ENCODE results near the gene CUZD1. TPM values are rescaled to one million over a fixed set of nuclear protein-coding genes. Genes with fewer than 3 reads are reported as not detected.
A peak's percentile ranks its signal among the peaks of the same experiment; 100 is the strongest.

Gene CUZD1
- total and polyA plus RNA-seq, 7 experiments from 2014 or later: 0.34 to 5.2 (median 2.9) TPM

GRCh38 chr10:122839505-122839904, 6.2 kb downstream of the CUZD1 start:
- Mint-ChIP-seq H3K4me1 (no peaks in the 10 kb centered on the region), H3K4me3 (no peak overlapping the region), H3K9me3 (peaks cover 0 to 10% (median 4%) of the 10 kb centered on the region in 11 donors), H3K36me3 (peaks cover 13 to 71% (median 62%) of the 10 kb centered on the region in 5 donors), H3K27ac (peak overlapping the region in 1 of 9 donors; percentile 76), H3K27me3 (no peaks in the 10 kb centered on the region)
- intact Hi-C loops (cut with micrococcal nuclease): no loop called here
- ATAC-seq: no peak
- Histone ChIP-seq H3K36me3 (ENCODE audit: control insufficient read depth in 2 of 3, insufficient read depth in 3 of 3, low read length in 3 of 3) (peaks cover 0 to 23% (median 0%) of the 10 kb centered on the region in 3 experiments), H3K4me1 (ENCODE audit: control insufficient read depth in 2 of 2, insufficient read depth in 2 of 2, low read length in 2 of 2) (no peaks in the 10 kb centered on the region), H3K9me3 (ENCODE audit: control insufficient read depth in 2 of 3, low read length in 3 of 3) (no peaks in the 10 kb centered on the region), H3K27me3 (ENCODE audit: control insufficient read depth in 2 of 2, insufficient read depth in 2 of 2, low read length in 2 of 2) (no peaks in the 10 kb centered on the region), H3K27ac (ENCODE audit: low read depth, low read length) (no peak overlapping the region), H3K4me3 (ENCODE audit: low read length) (no peak overlapping the region)
- ChIA-PET CTCF (no interaction called here), POLR2A (no interaction called here)
- DNase-seq: no peak

DNA sequence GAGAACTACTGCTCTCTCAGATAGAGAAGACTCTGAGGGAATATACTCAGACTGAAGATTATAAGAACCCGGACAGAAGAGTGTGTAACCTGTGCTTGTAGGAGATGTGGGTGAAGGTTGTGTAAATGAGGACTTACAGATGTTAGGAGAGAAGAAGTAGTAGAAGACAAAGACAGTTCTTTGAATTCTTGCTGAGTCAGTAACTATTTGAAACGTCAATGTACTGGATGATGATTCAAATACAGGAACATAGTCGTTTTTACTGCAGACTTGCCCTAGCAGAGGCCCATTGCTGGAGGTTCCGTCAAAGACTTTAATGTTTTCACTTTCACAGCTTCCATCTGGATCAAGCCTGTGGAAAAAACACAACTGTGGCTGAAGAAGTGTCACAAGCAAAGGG, 6.8 kb downstream of the CUZD1 start:
- no peaks in the 10 kb centered on the region for H3K27me3 Mint-ChIP-seq
- DNase-seq (no peak), ATAC-seq (no peak)
- ChIA-PET POLR2A (no interaction called here), CTCF (no interaction called here)
- Histone ChIP-seq H3K27me3 (ENCODE audit: control insufficient read depth in 2 of 2, insufficient read depth in 2 of 2, low read length in 2 of 2) (no peaks in the 10 kb centered on the region), H3K4me3 (ENCODE audit: low read length) (no peak overlapping the region), H3K27ac (ENCODE audit: low read depth, low read length) (no peak overlapping the region), H3K9me3 (ENCODE audit: control insufficient read depth in 2 of 3, low read length in 3 of 3) (no peaks in the 10 kb centered on the region), H3K36me3 (ENCODE audit: control insufficient read depth in 2 of 3, insufficient read depth in 3 of 3, low read length in 3 of 3) (peaks cover 0 to 23% (median 0%) of the 10 kb centered on the region in 3 experiments), H3K4me1 (ENCODE audit: control insufficient read depth in 2 of 2, insufficient read depth in 2 of 2, low read length in 2 of 2) (no peaks in the 10 kb centered on the region)
- peaks cover 13 to 74% (median 58%) of the 10 kb centered on the region in 5 donors for H3K36me3 Mint-ChIP-seq
- no peak overlapping the region for H3K27ac Mint-ChIP-seq
- no peak overlapping the region for H3K4me3 Mint-ChIP-seq
- H3K4me1 Mint-ChIP-seq: no peaks in the 10 kb centered on the region
- intact Hi-C loops (cut with micrococcal nuclease): no loop called here
- H3K9me3 Mint-ChIP-seq: peaks cover 0 to 10% (median 4%) of the 10 kb centered on the region in 11 donors

DNA sequence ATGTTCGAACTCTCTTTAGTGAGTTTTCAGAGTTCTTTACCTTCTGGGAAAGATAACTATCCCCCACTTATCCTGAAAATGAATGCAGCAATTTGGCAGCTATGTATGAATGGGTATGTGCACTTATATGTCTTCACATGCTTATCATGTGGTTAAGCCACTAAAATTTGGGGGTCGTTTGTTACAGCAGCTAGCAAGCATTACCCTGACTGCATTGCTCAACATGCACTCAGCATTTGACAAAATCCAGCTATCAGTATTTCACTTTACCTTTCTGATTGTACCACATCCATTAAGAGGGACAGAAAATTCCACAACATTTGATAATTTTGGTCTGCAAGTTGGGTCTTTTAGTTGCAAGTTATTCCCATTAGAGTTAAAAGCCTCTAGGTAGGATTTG, 9.7 kb downstream of the CUZD1 start:
- Mint-ChIP-seq H3K27me3 (no peaks in the 10 kb centered on the region), H3K9me3 (peaks cover 0 to 4% (median 0%) of the 10 kb centered on the region in 11 donors), H3K4me3 (no peak overlapping the region), H3K4me1 (no peaks in the 10 kb centered on the region), H3K27ac (no peak overlapping the region), H3K36me3 (peaks cover 16 to 74% (median 50%) of the 10 kb centered on the region in 5 donors)
- ATAC-seq (no peak), DNase-seq (no peak)
- intact Hi-C loops (cut with micrococcal nuclease): no loop called here
- H3K27me3 ChIP-seq (ENCODE audit: control insufficient read depth in 2 of 2, insufficient read depth in 2 of 2, low read length in 2 of 2): no peaks in the 10 kb centered on the region
- H3K9me3 ChIP-seq (ENCODE audit: control insufficient read depth in 2 of 3, low read length in 3 of 3): no peaks in the 10 kb centered on the region
- no peaks in the 10 kb centered on the region for H3K4me1 ChIP-seq (ENCODE audit: control insufficient read depth in 2 of 2, insufficient read depth in 2 of 2, low read length in 2 of 2)
- H3K27ac ChIP-seq (ENCODE audit: low read depth, low read length): no peak overlapping the region
- H3K4me3 ChIP-seq (ENCODE audit: low read length): no peak overlapping the region
- peaks cover 0 to 27% (median 0%) of the 10 kb centered on the region in 3 experiments for H3K36me3 ChIP-seq (ENCODE audit: control insufficient read depth in 2 of 3, insufficient read depth in 3 of 3, low read length in 3 of 3)
- POLR2A ChIA-PET: no interaction called here
- CTCF ChIA-PET: no interaction called here

DNA sequence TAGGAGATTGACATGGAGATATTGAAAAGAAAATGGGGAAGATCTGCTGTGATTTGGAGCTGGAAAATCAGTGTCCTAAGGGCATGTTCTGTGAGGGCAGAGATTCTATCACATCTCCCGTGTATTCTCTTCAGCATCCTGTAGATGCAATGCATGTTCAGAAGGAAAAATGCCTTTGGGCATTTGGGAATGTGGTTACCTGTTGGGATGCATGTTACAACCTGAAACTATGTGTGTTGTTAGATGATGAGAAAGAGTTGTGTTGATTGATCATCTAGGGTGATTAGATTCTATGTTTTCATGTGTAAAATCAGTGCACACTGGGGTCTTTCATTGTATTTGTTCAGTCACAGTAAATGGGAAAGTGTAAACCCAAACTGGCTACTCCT, 14.7 kb downstream of the CUZD1 start:
- peaks cover 0 to 2% (median 0%) of the 10 kb centered on the region in 5 donors for H3K27me3 Mint-ChIP-seq
- H3K27ac Mint-ChIP-seq: no peak overlapping the region
- ATAC-seq (no peak), DNase-seq (no peak)
- Histone ChIP-seq H3K27ac (ENCODE audit: low read depth, low read length) (no peak overlapping the region), H3K36me3 (ENCODE audit: control insufficient read depth in 2 of 3, insufficient read depth in 3 of 3, low read length in 3 of 3) (peaks cover 0 to 8% (median 0%) of the 10 kb centered on the region in 3 experiments), H3K27me3 (ENCODE audit: control insufficient read depth in 2 of 2, insufficient read depth in 2 of 2, low read length in 2 of 2) (no peaks in the 10 kb centered on the region), H3K4me1 (ENCODE audit: control insufficient read depth in 2 of 2, insufficient read depth in 2 of 2, low read length in 2 of 2) (no peaks in the 10 kb centered on the region), H3K4me3 (ENCODE audit: low read length) (no peak overlapping the region), H3K9me3 (ENCODE audit: control insufficient read depth in 2 of 3, low read length in 3 of 3) (no peaks in the 10 kb centered on the region)
- ChIA-PET CTCF (no interaction called here), POLR2A (no interaction called here)
- no peaks in the 10 kb centered on the region for H3K4me1 Mint-ChIP-seq
- H3K36me3 Mint-ChIP-seq: peaks cover 7 to 36% (median 23%) of the 10 kb centered on the region in 5 donors
- peaks cover 0 to 1% (median 0%) of the 10 kb centered on the region in 11 donors for H3K9me3 Mint-ChIP-seq
- H3K4me3 Mint-ChIP-seq: no peak overlapping the region
- intact Hi-C loops (cut with micrococcal nuclease): no loop called here

DNA sequence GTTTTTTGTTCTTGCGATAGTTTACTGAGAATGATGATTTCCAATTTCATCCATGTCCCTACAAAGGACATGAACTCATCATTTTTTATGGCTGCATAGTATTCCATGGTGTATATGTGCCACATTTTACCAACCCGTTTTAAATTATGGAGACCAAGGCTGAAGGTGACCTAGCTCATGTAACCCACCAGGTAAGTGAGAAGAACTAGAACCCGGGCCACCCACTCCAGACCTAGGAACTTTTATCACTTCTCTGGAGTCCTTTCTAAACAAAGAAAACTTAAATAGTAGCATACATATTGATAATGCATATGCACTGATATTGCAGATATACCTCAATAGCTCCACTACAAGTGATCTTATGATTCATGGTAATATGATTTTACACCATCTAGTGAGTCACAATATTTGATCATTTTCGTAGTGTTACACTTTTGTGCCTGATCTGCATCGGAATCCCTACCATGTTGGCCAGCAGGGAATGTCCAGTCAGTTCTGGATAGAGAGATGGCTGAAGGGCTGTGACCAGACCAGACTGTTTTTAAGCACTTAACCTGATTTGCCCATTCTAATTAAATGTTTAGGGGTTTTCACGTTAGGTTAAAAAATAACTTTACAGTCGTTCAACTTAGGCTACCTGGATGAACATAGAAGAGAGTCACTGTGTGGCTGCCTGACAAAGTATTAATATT, 15.2 kb downstream of the CUZD1 start:
- Histone ChIP-seq H3K4me1 (ENCODE audit: control insufficient read depth in 2 of 2, insufficient read depth in 2 of 2, low read length in 2 of 2) (no peaks in the 10 kb centered on the region), H3K36me3 (ENCODE audit: control insufficient read depth in 2 of 3, insufficient read depth in 3 of 3, low read length in 3 of 3) (peaks cover 0 to 4% (median 0%) of the 10 kb centered on the region in 3 experiments), H3K9me3 (ENCODE audit: control insufficient read depth in 2 of 3, low read length in 3 of 3) (no peaks in the 10 kb centered on the region), H3K4me3 (ENCODE audit: low read length) (no peak overlapping the region), H3K27me3 (ENCODE audit: control insufficient read depth in 2 of 2, insufficient read depth in 2 of 2, low read length in 2 of 2) (no peaks in the 10 kb centered on the region), H3K27ac (ENCODE audit: low read depth, low read length) (no peak overlapping the region)
- Mint-ChIP-seq H3K36me3 (peaks cover 7 to 33% (median 21%) of the 10 kb centered on the region in 5 donors), H3K27ac (no peak overlapping the region), H3K4me1 (no peaks in the 10 kb centered on the region), H3K9me3 (peaks cover 0 to 1% (median 0%) of the 10 kb centered on the region in 11 donors), H3K27me3 (peaks cover 0 to 6% (median 4%) of the 10 kb centered on the region in 5 donors), H3K4me3 (no peak overlapping the region)
- CTCF ChIA-PET: no interaction called here
- DNase-seq: no peak
- intact Hi-C loops (cut with micrococcal nuclease): no loop called here
- POLR2A ChIA-PET: no interaction called here
- ATAC-seq: no peak

DNA sequence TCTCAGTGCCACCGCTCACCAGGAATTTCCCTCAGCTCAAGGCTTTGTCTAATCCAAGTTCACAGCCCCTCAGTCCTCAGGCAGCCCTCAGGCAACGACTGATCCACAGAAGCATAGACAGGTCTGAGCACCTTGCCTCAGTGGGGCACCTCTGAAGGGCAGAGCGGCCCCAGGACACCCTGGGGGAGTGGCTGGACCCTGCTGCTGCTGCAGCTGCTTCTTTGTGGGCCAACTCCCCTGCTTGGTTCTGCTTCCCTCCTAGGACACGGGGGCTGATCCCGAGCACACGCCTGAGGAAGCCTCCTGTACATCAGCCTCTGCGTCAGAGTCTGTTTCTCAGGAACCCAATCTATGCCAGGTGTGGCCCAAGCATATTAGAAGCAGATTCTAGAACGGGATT, 16.2 kb downstream of the CUZD1 start:
- no peaks in the 10 kb centered on the region for H3K4me1 ChIP-seq (ENCODE audit: control insufficient read depth in 2 of 2, insufficient read depth in 2 of 2, low read length in 2 of 2)
- CTCF ChIA-PET: no interaction called here
- H3K4me3 Mint-ChIP-seq: no peak overlapping the region
- ATAC-seq (no peak), DNase-seq (no peak)
- H3K4me3 ChIP-seq (ENCODE audit: low read length): no peak overlapping the region
- H3K27ac Mint-ChIP-seq: no peak overlapping the region
- H3K4me1 Mint-ChIP-seq: no peaks in the 10 kb centered on the region
- peaks cover 0 to 3% (median 0%) of the 10 kb centered on the region in 11 donors for H3K9me3 Mint-ChIP-seq
- H3K36me3 ChIP-seq (ENCODE audit: control insufficient read depth in 2 of 3, insufficient read depth in 3 of 3, low read length in 3 of 3): peaks cover 0 to 4% (median 0%) of the 10 kb centered on the region in 3 experiments
- H3K27me3 Mint-ChIP-seq: peaks cover 4 to 15% (median 7%) of the 10 kb centered on the region in 5 donors
- H3K27ac ChIP-seq (ENCODE audit: low read depth, low read length): no peak overlapping the region
- peaks cover 7 to 27% (median 19%) of the 10 kb centered on the region in 5 donors for H3K36me3 Mint-ChIP-seq
- intact Hi-C loops (cut with micrococcal nuclease): no loop called here
- no peaks in the 10 kb centered on the region for H3K9me3 ChIP-seq (ENCODE audit: control insufficient read depth in 2 of 3, low read length in 3 of 3)
- POLR2A ChIA-PET: no interaction called here
- no peaks in the 10 kb centered on the region for H3K27me3 ChIP-seq (ENCODE audit: control insufficient read depth in 2 of 2, insufficient read depth in 2 of 2, low read length in 2 of 2)

GRCh38 chr10:122828716-122829255, 16.9 kb downstream of the CUZD1 start:
- peaks cover 0 to 4% (median 0%) of the 10 kb centered on the region in 3 experiments for H3K36me3 ChIP-seq (ENCODE audit: control insufficient read depth in 2 of 3, insufficient read depth in 3 of 3, low read length in 3 of 3)
- H3K9me3 Mint-ChIP-seq: peaks cover 0 to 3% (median 0%) of the 10 kb centered on the region in 11 donors
- H3K27me3 Mint-ChIP-seq: peaks cover 10 to 21% (median 13%) of the 10 kb centered on the region in 5 donors
- no peaks in the 10 kb centered on the region for H3K27me3 ChIP-seq (ENCODE audit: control insufficient read depth in 2 of 2, insufficient read depth in 2 of 2, low read length in 2 of 2)
- ChIA-PET POLR2A (no interaction called here), CTCF (no interaction called here)
- peaks cover 7 to 23% (median 18%) of the 10 kb centered on the region in 5 donors for H3K36me3 Mint-ChIP-seq
- ATAC-seq (no peak), DNase-seq (no peak)
- no peak overlapping the region for H3K27ac ChIP-seq (ENCODE audit: low read depth, low read length)
- H3K9me3 ChIP-seq (ENCODE audit: control insufficient read depth in 2 of 3, low read length in 3 of 3): no peaks in the 10 kb centered on the region
- no peak overlapping the region for H3K27ac Mint-ChIP-seq
- H3K4me3 Mint-ChIP-seq: no peak overlapping the region
- H3K4me1 Mint-ChIP-seq: no peaks in the 10 kb centered on the region
- intact Hi-C loops (cut with micrococcal nuclease): no loop called here
- H3K4me3 ChIP-seq (ENCODE audit: low read length): no peak overlapping the region
- H3K4me1 ChIP-seq (ENCODE audit: control insufficient read depth in 2 of 2, insufficient read depth in 2 of 2, low read length in 2 of 2): no peaks in the 10 kb centered on the region

Data from naive thymus-derived CD4-positive, alpha-beta T cell (primary cell).